ENCODE results near the gene CAMK2G.

CAMK2G gene

GRCh38 chr10:73905256-73906020, 31.1 kb upstream of the CAMK2G start:
- Histone ChIP-seq H4K20me1 (ENCODE audit: control insufficient read depth, insufficient read depth, low read depth, low read length) (no peaks in the 10 kb centered on the region), H3K79me2 (ENCODE audit: control insufficient read depth, low read length) (no peaks in the 10 kb centered on the region), H3K4me3 (ENCODE audit: low read length) (no peak overlapping the region), H3K27me3 (ENCODE audit: control insufficient read depth, low read length) (no peaks in the 10 kb centered on the region), H3K9me3 (ENCODE audit: control insufficient read depth, insufficient read depth, low read length) (no peaks in the 10 kb centered on the region), H3K4me2 (ENCODE audit: low read length) (no peak overlapping the region), H3K36me3 (ENCODE audit: control insufficient read depth, low read length) (no peaks in the 10 kb centered on the region), H3K27ac (ENCODE audit: low read depth, low read length) (no peak overlapping the region), H3K9me2 (replicated peaks; ENCODE audit: control insufficient read depth, low read length) (no peaks in the 10 kb centered on the region), H3F3A (ENCODE audit: control insufficient read depth, insufficient read depth) (peaks cover 9% of the 10 kb centered on the region), H3K4me1 (ENCODE audit: control insufficient read depth, low read length) (peaks cover 41% of the 10 kb centered on the region)
- TF ChIP-seq EZH2phosphoT487 (IDR thresholded peaks at IDR 0.05; ENCODE audit: borderline replicate concordance, low read length) (no peak), CTCF (IDR thresholded peaks at IDR 0.05; ENCODE audit: low read depth, low read length, poor library complexity, severe bottlenecking) (no peak)

DNA sequence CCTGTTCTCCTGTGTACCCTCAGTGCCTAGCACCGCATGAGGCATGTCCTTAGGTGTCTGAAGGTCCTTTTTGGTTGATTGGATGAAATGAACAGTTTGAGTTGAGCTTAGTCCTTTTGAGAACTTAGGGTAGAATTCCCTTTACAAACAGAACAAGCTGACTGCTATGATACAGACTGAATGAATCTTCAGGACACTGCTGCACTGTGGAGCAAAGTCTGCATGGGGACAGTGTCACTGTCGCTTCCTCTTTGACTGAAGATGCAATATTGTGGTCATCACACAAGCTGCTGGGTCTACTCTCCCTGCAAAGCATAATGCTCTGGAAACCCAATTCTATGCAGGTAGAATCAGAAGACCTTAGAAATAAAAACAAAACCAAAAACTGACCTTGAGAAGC, 28.0 kb upstream of the CAMK2G start:
- TF ChIP-seq EZH2phosphoT487 (IDR thresholded peaks at IDR 0.05; ENCODE audit: borderline replicate concordance, low read length) (no peak), CTCF (IDR thresholded peaks at IDR 0.05; ENCODE audit: low read depth, low read length, poor library complexity, severe bottlenecking) (no peak)
- no peak overlapping the region for H3K4me2 ChIP-seq (ENCODE audit: low read length)
- H3K79me2 ChIP-seq (ENCODE audit: control insufficient read depth, low read length) = no peaks in the 10 kb centered on the region
- no peak overlapping the region for H3K27ac ChIP-seq (ENCODE audit: low read depth, low read length)
- H4K20me1 ChIP-seq (ENCODE audit: control insufficient read depth, insufficient read depth, low read depth, low read length) = no peaks in the 10 kb centered on the region
- no peak overlapping the region for H3K4me3 ChIP-seq (ENCODE audit: low read length)
- H3K36me3 ChIP-seq (ENCODE audit: control insufficient read depth, low read length) = no peaks in the 10 kb centered on the region
- H3K27me3 ChIP-seq (ENCODE audit: control insufficient read depth, low read length) = no peaks in the 10 kb centered on the region
- H3F3A ChIP-seq (ENCODE audit: control insufficient read depth, insufficient read depth) = peaks cover 4% of the 10 kb centered on the region; the same call in 1 of the 2 replicates
- H3K9me2 ChIP-seq (replicated peaks; ENCODE audit: control insufficient read depth, low read length) = no peaks in the 10 kb centered on the region
- H3K4me1 ChIP-seq (ENCODE audit: control insufficient read depth, low read length) = peaks cover 26% of the 10 kb centered on the region
- no peaks in the 10 kb centered on the region for H3K9me3 ChIP-seq (ENCODE audit: control insufficient read depth, insufficient read depth, low read length)

DNA sequence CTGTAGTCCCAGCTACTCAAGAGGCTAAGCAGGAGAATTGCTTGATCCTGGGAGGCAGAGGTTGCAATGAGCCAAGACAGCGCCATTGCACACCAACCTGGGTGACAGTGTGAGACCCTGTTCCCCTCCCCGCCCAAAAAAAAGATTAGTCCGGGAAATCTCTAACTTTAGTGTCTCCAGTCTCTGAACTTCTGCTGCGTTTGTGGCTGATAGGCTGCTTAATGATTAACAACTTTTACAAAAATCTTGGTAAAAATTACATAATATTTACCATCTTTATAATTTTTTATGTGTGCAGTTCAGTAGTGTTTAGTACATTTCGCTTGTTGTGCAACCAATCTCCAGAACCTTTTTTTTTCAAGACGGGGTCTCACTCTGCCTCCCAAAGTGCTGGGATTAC, 26.9 kb upstream of the CAMK2G start:
- H3K36me3 ChIP-seq (ENCODE audit: control insufficient read depth, low read length) = no peaks in the 10 kb centered on the region
- TF ChIP-seq EZH2phosphoT487 (IDR thresholded peaks at IDR 0.05; ENCODE audit: borderline replicate concordance, low read length) (no peak), CTCF (IDR thresholded peaks at IDR 0.05; ENCODE audit: low read depth, low read length, poor library complexity, severe bottlenecking) (no peak)
- no peak overlapping the region for H3K4me3 ChIP-seq (ENCODE audit: low read length)
- H3K9me3 ChIP-seq (ENCODE audit: control insufficient read depth, insufficient read depth, low read length) = no peaks in the 10 kb centered on the region
- H3K4me1 ChIP-seq (ENCODE audit: control insufficient read depth, low read length) = peaks cover 26% of the 10 kb centered on the region
- no peaks in the 10 kb centered on the region for H4K20me1 ChIP-seq (ENCODE audit: control insufficient read depth, insufficient read depth, low read depth, low read length)
- no peak overlapping the region for H3K27ac ChIP-seq (ENCODE audit: low read depth, low read length)
- H3K9me2 ChIP-seq (replicated peaks; ENCODE audit: control insufficient read depth, low read length) = no peaks in the 10 kb centered on the region
- no peaks in the 10 kb centered on the region for H3K79me2 ChIP-seq (ENCODE audit: control insufficient read depth, low read length)
- peaks cover 4% of the 10 kb centered on the region; the same call in 1 of the 2 replicates for H3F3A ChIP-seq (ENCODE audit: control insufficient read depth, insufficient read depth)
- H3K27me3 ChIP-seq (ENCODE audit: control insufficient read depth, low read length) = no peaks in the 10 kb centered on the region
- H3K4me2 ChIP-seq (ENCODE audit: low read length) = no peak overlapping the region

Measured in DOHH2 (cell line).